Sigmoid colon (tissue), 7 donors: ENCODE results near the gene SPEF1. TPM values are rescaled to one million over a fixed set of nuclear protein-coding genes. Genes with fewer than 3 reads are reported as not detected.

Experiments used
- DNase-seq: peaks from one replicate; pipeline ENCODE4 v3.0.0-alpha.2; 2019
- H3K27ac ChIP-seq, 4 donors: fragments of 200-600 bp; sonication (generic); one replicate each; pipeline ENCODE4 v1.5.1; 2016 to 2019; ENCODE audit warnings: mild to moderate bottlenecking in 1 of 4
- H3K27me3 ChIP-seq, 3 donors: fragments of 200-600 bp; sonication (generic); one replicate each; pipeline ENCODE4 v1.5.1; 2019; ENCODE audit warnings: mild to moderate bottlenecking in 1 of 3
- H3K36me3 ChIP-seq, 4 donors: fragments of 200-600 bp; sonication (generic); one replicate each; pipeline ENCODE4 v1.5.1; 2016 to 2019
- H3K4me1 ChIP-seq, 4 donors: fragments of 200-600 bp; sonication (generic); one replicate each; pipeline ENCODE4 v1.5.1; 2017 to 2019
- H3K4me3 ChIP-seq, 4 donors: fragments of 200-600 bp; sonication (generic); one replicate each; pipeline ENCODE4 v1.5.1; 2017 to 2019; ENCODE audit warnings: mild to moderate bottlenecking in 2 of 4, moderate library complexity in 1 of 4
- H3K9me3 ChIP-seq, 4 donors: fragments of 200-600 bp in 3 of 4; sonication (generic) in 3 of 4; one replicate each; pipeline versions ENCODE4 v1.5.1 to v1.6.1; 2013 to 2019
- EP300 ChIP-seq, 4 donors: sonication (generic); formaldehyde crosslinking; IDR thresholded peaks; one replicate each; pipeline ENCODE4 v1.6.1; 2017; ENCODE audit warnings: antibody characterized with exemption in 4 of 4
- POLR2A ChIP-seq, 2 donors: fragments of 450-650 bp; IDR thresholded peaks; one replicate each; pipeline ENCODE4 v1.6.1; 2016; ENCODE audit warnings: antibody characterized with exemption in 2 of 2, mild to moderate bottlenecking in 2 of 2, moderate library complexity in 2 of 2
- POLR2AphosphoS5 ChIP-seq, 4 donors: sonication (generic); formaldehyde crosslinking; IDR thresholded peaks; one replicate each; pipeline ENCODE4 v1.6.1; 2017; ENCODE audit warnings: antibody characterized with exemption in 4 of 4
- WGBS, 2 donors: extraction: QIAGEN DNeasy Blood & Tissue Kit; methylation state at CpG; one replicate each; pipeline ENCODE4 v1.1.7; 2013; 5-methylcytosine and 5-hydroxymethylcytosine counted together
- intact Hi-C: fragments of 100-400 bp; cut with DNase I; formaldehyde crosslinking; loops from one replicate; pipeline ENCODE4 v1.15.1; 2023
- polyA plus RNA-seq, 3 donors: library from polyadenylated mRNA; stranded (reverse); fragments of 200-250 nt; gene quantifications; one replicate each; pipeline ENCODE4 v1.2.3, GENCODE V29; 2013
- total RNA-seq, 4 donors: library from RNA; depleted of rRNA; stranded (reverse); fragments of >200 nt; gene quantifications; one replicate each; pipeline ENCODE4 v1.1.0, GENCODE V29; 2016
- TF ChIP-seq, protein P1 (sequence below), 4 experiments: fragments of 450-650 bp in 3 of 4; fragments of 200-600 bp in 1 of 4; IDR thresholded peaks; one replicate each; pipeline ENCODE4 v1.5.1; 2016 to 2019; ENCODE audit warnings: antibody characterized with exemption in 4 of 4, mild to moderate bottlenecking in 3 of 4, moderate library complexity in 2 of 4
- donor health status: healthy with polysubstance abuse.
- donor health status: Bipolar disorder and iron deficiency.
- donor health status: healthy.

The SPEF1 gene
- total and polyA plus RNA-seq, 7 donors = 0.12 to 0.81 TPM; not detected in 5

GRCh38 chr20:3785240-3786125, 4.2 kb upstream of the SPEF1 start:
- peaks cover 0 to 53% (median 43%) of the 10 kb centered on the region in 4 donors for H3K4me1 ChIP-seq

GRCh38 chr20:3784863-3785239, 3.6 kb upstream of the SPEF1 start:
- Histone ChIP-seq H3K36me3 (peaks cover 0 to 7% (median 0%) of the 10 kb centered on the region in 4 donors), H3K4me3 (peak overlapping the region; percentile 65 to 73 (median 68)), H3K4me1 (peaks cover 0 to 53% (median 43%) of the 10 kb centered on the region in 4 donors), H3K27me3 (no peaks in the 10 kb centered on the region), H3K27ac (peak overlapping the region; percentile 22 to 92 (median 86)), H3K9me3 (no peaks in the 10 kb centered on the region)
- WGBS, 2 donors = 88 to 91% methylated on average over 6 of the region's 6 CpGs
- intact Hi-C loops = loop anchor here (5.0 to 10.0 kb wide), 2 partner anchors 68 to 230 kb away; partner anchors contain the start of gene RNF24
- TF ChIP-seq, protein P1, sequence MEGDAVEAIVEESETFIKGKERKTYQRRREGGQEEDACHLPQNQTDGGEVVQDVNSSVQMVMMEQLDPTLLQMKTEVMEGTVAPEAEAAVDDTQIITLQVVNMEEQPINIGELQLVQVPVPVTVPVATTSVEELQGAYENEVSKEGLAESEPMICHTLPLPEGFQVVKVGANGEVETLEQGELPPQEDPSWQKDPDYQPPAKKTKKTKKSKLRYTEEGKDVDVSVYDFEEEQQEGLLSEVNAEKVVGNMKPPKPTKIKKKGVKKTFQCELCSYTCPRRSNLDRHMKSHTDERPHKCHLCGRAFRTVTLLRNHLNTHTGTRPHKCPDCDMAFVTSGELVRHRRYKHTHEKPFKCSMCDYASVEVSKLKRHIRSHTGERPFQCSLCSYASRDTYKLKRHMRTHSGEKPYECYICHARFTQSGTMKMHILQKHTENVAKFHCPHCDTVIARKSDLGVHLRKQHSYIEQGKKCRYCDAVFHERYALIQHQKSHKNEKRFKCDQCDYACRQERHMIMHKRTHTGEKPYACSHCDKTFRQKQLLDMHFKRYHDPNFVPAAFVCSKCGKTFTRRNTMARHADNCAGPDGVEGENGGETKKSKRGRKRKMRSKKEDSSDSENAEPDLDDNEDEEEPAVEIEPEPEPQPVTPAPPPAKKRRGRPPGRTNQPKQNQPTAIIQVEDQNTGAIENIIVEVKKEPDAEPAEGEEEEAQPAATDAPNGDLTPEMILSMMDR (IDR thresholded peaks at IDR 0.05) = no peak
- TF ChIP-seq POLR2A (IDR thresholded peaks at IDR 0.05) = no peak
- no peak for TF ChIP-seq EP300 (IDR thresholded peaks at IDR 0.05)
- no peak for TF ChIP-seq POLR2AphosphoS5 (IDR thresholded peaks at IDR 0.05)
- no peak for DNase-seq

More at GRCh38 chr20:3785240-3786125, 4.2 kb upstream of the SPEF1 start:
- no peaks in the 10 kb centered on the region for H3K9me3 ChIP-seq
- 48 to 56% methylated on average over 79 of the region's 79 CpGs for WGBS, 2 donors
- TF ChIP-seq EP300 (IDR thresholded peaks at IDR 0.05) = no peak
- no peak for TF ChIP-seq POLR2A (IDR thresholded peaks at IDR 0.05)
- TF ChIP-seq, protein P1 (IDR thresholded peaks at IDR 0.05) = no peak
- TF ChIP-seq POLR2AphosphoS5 (IDR thresholded peaks at IDR 0.05) = no peak
- no peaks in the 10 kb centered on the region for H3K27me3 ChIP-seq
- intact Hi-C loops = loop anchor here (1.0 to 10.0 kb wide), 3 partner anchors 35 to 229 kb away; partner anchors contain the start of genes AP5S1 and RNF24
- H3K4me3 ChIP-seq = peak overlapping the region; percentile 65 to 73 (median 68)
- DNase-seq = no peak
- peaks cover 0 to 7% (median 0%) of the 10 kb centered on the region in 4 donors for H3K36me3 ChIP-seq
- H3K27ac ChIP-seq = peak overlapping the region; percentile 84 to 92 (median 86)

GRCh38 chr20:3784216-3784853, 3.1 kb upstream of the SPEF1 start:
- H3K36me3 ChIP-seq = peaks cover 0 to 7% (median 0%) of the 10 kb centered on the region in 4 donors
- no peak for DNase-seq
- H3K27ac ChIP-seq = peak overlapping the region in 3 of 4 donors; percentile 5 to 87 (median 22)
- no peaks in the 10 kb centered on the region for H3K27me3 ChIP-seq
- intact Hi-C loops = loop anchor here (5.0 to 10.0 kb wide), 2 partner anchors 67 to 230 kb away; partner anchors contain the start of gene RNF24
- H3K4me3 ChIP-seq = peak overlapping the region in 2 of 4 donors; percentile 66 to 70
- 84 to 87% methylated on average over 17 of the region's 17 CpGs for WGBS, 2 donors
- H3K4me1 ChIP-seq = peaks cover 0 to 53% (median 43%) of the 10 kb centered on the region in 4 donors
- TF ChIP-seq POLR2A (IDR thresholded peaks at IDR 0.05) (no peak), EP300 (IDR thresholded peaks at IDR 0.05) (no peak), POLR2AphosphoS5 (IDR thresholded peaks at IDR 0.05) (no peak)
- TF ChIP-seq, protein P1 (IDR thresholded peaks at IDR 0.05) = no peak
- H3K9me3 ChIP-seq = no peaks in the 10 kb centered on the region

- no peaks in the 10 kb centered on the region for H3K27me3 ChIP-seq
- no peak for TF ChIP-seq POLR2A (IDR thresholded peaks at IDR 0.05)
- intact Hi-C loops = loop anchor here (5.0 to 10.0 kb wide), 2 partner anchors 66 to 231 kb away; partner anchors contain the start of gene RNF24
- peak overlapping the region in 3 of 4 donors; percentile 5 to 87 (median 22) for H3K27ac ChIP-seq
- no peak for DNase-seq
- H3K4me3 ChIP-seq = no peak overlapping the region
- peaks cover 0 to 7% (median 0%) of the 10 kb centered on the region in 4 donors for H3K36me3 ChIP-seq
- H3K4me1 ChIP-seq = peaks cover 0 to 56% (median 43%) of the 10 kb centered on the region in 4 donors
- no peaks in the 10 kb centered on the region for H3K9me3 ChIP-seq
- WGBS, 2 donors = 78 to 81% methylated on average over 10 of the region's 10 CpGs
These were observed 2.4 kb upstream of the SPEF1 start for GRCh38 chr20:3783511-3784195.
